Measurements from ENCODE around the gene FUZ.

The FUZ gene

DNA sequence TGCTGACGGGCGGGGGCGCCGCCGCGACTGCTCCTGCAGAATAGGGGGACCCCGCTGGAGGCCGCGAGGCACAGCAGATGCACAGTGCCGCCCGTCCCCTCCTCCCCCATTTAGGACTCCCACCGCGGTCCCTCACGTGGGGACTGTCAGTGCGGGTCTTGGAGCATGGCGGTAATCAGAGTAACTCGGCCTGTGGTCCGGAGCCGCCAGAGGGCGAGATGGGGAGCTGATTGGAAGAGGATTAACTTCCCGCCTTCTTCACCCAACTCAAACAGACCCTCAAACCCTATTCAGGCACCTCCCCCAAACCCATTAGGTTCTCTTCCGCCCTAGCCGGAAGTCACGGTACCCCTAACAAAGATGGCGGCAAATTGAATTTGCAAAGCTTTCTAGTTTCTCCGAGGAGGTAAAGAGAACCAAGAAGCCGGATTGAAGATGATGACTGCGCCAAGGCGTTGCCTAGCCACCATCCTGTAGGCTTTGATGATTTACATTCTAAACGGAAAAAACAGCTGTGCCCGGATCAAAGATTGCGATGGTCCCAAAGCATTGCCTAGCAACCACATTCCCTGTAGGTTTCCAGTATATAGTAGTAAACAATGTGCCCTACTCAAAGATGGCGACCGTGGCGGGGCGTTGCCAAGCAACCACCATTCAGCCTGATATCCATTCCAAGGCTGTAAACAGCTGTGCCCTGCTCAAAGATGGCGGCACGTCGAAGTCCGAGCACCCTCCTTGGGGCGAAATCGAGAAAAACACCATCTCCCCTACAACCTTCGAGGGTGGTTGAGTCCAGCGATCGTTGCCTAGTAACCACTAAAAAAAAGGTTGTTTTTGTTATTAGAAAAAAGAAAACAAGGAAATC lies at the start of gene FUZ:
FUZ (minus strand) TSS at position 296 of the 865 bp plus-strand sequence; CDS start at position 110, 186 bp downstream.
- DNase-seq = peak; percentile 87 to 88

DNA sequence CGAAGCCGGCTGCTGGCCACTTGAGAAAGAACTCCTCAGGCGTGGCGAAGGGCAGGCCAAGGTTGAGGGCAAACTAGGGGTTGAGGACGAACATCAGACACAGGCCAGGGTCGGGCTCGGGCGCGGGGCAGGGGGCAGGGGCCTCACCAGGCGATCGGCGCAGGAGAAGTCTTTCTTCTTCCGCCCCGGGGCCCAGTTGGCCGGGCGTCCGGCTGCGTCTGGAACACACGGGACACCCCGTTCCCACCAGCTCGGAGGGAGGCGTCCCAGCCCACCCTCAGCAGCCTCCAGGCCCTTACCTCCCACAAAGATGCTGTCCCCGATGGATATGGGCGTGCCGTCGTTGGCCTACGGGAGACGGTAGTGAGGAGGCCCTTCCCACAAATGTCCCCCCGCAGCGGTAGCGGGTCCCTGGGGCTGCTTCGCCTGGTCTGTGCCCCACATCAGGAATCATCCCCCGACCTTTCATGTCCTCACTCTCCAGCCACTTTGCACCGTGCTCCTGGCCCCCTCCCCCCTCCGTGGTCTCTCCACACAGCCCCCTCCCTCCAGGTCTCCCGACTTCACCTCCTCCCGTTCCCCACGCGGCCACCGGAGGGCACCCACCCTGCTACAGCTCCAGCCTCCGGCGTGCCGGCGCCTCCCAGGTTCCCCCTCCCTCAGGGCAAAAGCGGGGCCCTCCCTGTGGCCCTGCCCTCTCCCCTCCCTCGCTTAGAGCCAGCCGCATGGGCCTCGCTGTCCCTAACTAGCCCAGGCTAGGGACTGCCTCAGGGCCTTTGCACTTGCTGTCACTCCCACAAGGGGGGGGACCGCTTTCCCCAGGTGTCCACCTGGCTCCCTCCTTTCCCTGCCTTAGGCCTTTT lies 49.5 kb upstream of the FUZ start:
- no peak for DNase-seq

DNA sequence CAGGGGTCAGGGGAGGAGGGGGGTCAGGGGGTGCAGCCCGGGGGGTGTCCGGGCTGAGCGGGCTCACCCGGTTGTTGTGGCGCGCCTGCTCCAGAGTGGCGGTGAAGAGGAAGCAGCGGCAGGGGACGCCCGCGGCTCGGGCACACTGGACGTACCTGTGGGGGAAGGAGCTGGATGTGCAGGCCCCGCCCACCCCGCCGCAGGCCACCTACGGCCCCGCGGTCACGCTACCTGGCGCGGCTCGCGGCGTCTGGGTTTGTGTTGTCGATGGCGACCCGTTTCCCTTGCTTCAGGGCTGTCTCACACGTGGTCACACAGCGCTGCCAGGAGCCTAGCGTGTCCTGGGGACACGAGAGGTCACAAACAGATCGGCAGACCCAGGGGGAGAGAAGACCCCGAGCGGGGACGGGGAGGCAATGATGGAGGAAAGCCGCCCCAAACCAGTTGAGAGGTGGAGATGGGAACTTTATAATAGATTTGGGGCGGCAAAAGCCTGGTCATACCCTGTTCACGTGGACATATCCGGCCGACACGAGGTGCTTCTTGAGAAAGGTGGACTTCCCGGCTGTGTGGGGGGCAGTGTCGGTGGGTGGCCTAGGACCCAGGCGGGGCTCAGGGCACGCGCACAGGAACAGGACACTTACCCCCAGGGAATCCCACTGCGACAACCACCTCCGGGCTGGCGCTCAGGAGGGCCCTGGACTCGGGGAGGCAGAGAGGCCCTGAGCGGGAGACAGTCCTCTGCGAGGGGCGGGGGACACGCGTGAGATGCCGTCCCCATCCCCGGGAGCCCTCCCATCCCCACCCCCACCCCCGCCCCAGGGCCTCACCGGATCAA lies 48.7 kb upstream of the FUZ start:
- DNase-seq = no peak

GRCh38 chr19:49861107-49861506 lies 48.0 kb upstream of the FUZ start:
- no peak for DNase-seq

GRCh38 chr19:49860336-49861102 lies 47.4 kb upstream of the FUZ start:
- DNase-seq = no peak

DNA sequence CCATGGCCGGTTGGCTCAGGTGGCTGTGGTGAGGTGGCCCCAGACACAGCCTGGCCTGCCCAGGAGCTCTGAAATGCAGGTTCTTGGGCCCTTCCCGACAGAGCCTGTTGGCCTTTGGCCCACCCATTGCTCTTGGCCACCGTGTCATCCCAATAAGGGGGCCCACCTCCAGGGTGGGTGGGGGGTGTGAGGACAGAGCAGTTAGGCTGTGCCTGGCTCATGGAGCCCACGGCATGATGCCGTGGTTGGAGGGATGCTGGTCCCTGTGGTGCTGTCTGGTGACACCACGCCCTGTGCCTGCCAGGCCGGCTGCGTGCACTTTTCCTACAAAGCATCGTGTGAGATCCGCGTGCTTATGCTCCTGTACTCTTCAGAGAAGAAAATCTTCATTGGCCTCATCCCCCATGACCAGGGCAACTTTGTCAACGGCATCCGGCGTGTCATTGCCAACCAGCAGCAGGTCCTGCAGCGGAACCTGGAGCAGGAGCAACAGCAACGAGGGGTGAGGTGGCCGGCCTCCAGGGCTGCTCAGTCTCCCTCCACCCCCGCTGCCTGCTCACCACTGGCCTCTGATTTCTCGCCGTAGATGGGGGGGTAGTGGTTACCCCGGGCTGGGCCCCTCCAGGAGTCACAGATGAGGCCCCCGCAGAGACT lies 46.7 kb upstream of the FUZ start:
- DNase-seq = no peak

DNA sequence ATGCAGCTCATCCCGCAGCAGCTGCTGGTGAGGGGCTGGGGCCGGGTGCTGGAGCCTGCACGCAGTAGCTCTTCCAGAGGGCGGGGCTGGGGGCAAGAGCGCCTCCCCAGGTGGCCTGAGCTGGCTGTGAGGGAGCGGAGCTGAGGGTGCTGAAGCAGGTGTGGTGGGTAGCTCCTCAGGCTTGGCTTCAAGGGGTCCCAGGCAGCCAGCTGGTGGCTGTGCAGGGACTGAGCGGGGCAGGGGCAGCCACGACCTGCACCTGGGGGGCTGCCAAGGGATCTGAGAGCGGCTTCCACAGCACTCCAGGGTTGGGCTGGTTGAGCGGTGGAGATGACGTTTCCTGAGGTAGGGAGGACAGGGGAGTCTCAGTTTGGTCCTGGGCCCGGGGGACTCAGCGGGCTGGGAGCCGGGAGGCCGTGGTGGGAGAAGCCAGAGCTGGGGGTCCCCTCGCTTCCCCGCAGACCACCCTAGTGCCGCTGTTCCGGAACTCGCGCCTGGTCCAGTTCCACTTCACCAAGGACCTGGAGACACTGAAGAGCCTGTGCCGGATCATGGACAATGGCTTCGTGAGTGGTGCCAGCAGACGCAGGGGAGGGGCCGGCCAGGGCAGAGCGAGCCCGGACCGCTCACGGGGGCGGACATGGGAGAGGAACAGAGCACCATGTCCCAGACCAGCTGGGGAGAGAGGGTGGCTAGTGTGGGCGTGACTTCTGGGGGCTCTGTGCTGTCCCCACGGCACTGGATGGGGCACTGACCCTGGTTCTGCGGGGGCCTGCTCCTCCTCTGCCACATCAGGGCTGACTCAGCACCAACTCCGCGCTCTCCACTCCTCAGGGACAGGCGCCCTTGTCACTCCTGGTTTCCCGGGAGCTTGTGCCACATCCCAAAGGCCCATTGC lies 45.2 kb upstream of the FUZ start:
- no peak for DNase-seq

DNA sequence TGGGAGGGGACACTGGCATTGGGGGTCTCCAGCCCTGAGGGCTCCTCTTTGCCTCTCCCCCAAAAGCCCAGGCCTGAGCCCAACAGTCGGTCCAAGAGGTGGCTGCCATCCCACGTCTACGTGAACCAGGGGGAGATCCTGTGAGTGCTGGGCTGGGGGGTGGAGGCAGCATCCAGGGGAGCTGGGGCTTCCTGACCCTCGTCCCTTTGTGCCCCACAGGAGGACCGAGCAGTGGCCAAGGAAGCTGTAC lies 44.7 kb upstream of the FUZ start:
- DNase-seq = no peak

DNA sequence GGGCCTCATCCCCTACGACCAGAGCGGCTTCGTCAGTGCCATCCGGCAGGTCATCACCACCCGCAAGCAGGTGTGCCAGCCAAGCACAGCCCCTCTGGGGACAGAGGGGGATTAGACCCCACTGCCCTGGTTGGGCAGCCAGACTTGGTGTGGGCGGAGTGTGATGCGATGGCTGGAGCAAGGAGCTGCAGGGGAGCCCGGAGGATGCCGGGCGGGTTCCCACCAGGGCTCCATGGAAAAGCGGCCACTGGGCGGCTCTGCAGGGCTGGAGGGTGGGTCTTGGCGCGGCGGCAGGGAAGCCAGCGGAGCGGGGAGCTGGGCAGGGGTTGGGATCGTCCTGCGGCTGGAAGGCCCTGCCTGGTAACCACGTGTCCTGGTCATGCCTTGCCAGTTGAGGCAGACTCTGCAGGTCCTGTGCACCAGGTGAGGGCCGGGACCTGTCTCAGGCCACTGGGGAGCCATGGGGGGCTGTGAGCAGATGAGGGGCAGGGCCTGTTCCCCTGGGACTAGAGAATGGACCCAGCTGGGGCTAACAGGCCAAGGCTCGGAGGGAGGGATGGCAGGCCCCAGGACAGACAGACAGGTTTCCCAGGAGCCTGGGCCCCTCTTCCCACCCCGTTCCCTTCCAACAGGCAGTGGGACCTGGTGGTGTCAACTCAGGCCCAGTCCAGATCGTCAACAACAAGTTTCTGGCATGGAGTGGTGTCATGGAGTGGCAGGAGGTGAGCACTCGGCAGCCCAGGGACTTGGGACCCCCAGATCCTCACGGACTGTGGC lies 44.2 kb upstream of the FUZ start:
- DNase-seq = no peak

- DNase-seq = no peak
These were observed 43.5 kb upstream of the FUZ start for GRCh38 chr19:49856574-49857021.

DNA sequence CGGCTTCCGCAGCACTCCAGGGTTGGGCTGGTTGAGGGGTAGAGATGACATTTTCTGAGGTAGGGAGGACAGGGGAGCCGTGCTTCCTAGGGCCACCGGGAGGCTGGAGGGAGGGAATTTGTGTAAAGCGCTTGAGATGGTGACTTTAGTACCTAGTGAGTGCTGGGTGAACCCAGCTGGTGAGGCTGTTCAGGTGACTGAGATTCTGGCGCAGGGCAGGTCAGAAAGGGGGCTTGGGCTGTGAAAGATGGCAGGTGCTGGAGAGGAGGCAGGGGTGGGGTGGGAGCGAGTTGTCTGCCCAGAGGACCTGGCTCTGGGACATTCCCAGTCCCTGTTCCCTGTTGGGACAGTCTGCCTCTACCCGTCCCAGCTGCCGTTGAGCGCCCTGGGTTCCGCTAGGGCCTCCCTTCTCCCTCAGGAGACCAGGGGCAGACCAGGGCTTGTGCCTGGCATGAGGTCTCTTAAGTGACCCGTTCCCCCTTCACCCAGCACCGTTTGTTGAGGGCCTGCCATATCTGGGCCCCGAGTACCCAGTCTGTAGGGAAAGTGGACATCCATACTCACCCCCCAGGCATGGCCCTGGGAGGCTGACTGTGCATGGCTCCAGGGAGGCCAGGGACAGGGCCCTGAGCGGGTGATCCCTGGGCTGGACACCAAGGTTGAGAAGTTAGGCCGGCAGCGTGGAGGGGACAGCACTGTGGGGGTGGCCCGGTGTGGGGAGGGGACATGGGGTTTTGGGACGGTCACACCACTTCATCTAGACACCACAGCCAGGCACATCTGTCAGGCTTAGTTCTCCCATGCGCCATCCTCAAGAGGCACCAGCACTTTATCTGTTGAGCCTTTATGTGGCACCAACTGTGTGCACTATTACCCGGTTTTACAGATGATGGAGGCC lies 42.8 kb upstream of the FUZ start:
- DNase-seq = no peak

GRCh38 chr19:49855277-49855675 lies 42.2 kb upstream of the FUZ start:
- DNase-seq = no peak

DNA sequence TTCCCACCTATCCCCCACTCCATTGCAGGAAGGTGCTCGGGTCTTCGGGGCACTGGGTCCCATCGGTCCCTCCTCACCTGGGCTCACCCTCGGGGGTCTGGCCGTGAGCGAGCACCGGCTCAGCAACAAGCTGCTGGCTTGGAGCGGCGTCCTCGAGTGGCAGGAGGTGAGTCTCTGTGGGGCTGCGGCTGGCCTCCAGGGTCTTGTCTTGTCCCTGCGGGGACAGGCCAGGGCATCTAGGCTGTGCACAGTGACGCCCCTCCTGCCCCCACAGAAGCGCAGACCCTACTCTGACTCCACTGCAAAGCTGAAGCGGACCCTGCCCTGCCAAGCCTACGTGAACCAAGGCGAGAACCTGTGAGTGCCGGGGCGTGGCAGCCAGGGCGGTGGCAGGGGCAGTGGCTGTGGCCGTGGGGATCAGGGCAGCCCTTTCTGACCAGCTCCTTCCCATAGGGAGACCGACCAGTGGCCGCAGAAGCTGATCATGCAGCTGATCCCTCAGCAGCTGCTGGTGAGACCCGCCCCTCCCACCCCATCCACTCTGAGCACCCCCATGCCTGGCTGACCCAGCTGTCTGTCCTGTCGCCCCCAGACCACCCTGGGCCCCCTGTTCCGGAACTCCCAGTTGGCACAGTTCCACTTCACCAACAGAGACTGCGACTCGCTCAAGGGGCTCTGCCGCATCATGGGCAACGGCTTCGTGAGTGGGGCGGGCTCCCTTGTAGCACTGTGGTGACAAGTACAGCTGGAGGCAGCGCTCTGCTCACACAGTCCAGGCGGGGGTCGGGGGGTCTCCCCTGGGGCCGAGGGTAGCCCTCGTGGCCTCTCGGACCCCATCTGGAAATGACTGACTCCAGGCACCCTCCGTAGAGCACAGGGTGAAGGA lies 41.5 kb upstream of the FUZ start:
- no peak for DNase-seq

DNA sequence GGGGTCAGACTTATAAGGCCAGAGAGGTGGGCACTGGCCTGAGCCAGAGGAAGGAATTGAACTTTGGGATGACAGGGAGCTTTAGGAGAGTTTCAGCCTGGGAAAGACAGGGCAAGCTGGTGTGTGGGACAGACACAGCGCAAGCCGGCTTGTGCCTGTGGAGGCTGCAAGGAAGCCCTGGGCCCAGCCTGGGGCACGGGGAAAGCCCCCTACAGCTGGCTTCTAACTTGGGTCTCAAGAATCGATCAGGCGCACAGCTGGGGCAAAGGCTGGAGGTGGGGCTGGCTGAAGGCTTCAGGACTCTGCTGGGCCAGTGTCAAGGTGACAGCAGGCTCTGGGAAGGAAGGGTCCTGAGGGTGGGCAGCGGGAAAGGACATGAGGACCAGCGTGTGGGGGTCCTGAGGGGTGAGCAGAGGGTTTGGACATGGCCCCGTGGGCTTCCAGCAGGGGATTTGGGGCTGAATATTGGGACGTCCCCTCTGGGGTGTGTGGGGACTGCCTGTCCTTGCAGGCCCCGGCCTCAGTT lies 40.8 kb upstream of the FUZ start:
- DNase-seq = no peak

GRCh38 chr19:49852631-49853126 lies 39.6 kb upstream of the FUZ start:
- DNase-seq = no peak

- DNase-seq = peak; percentile 19 to 33
These were observed 38.6 kb upstream of the FUZ start for GRCh38 chr19:49851456-49852259.
